Left kidney (tissue), 2 donors: ENCODE results near the gene OR10A2. TPM values are rescaled to one million over a fixed set of nuclear protein-coding genes. Genes with fewer than 3 reads are reported as not detected.
"Not testable (repeated sequence)": the region's sequence is repeated elsewhere in the genome, so short reads cannot be mapped to it uniquely, and the experiment has no call there.

Source experiments
- DNase-seq: peaks from one replicate; pipeline ENCODE4 v3.0.0-alpha.2; 2013
- polyA plus RNA-seq: library from polyadenylated mRNA; unstranded; fragments of 120-200 nt; gene quantifications from one replicate; pipeline ENCODE4 v1.2.1, GENCODE V29; 2013; ENCODE audit not compliant: insufficient read length

The OR10A2 gene
- polyA plus RNA-seq, 1 donor: 0.08 TPM

- not testable (repeated sequence) for DNase-seq
These were observed 24.9 kb downstream of the OR10A2 start for GRCh38 chr11:6887711-6888110.

GRCh38 chr11:6888830-6889229 is 26.0 kb downstream of the OR10A2 start:
- no peak for DNase-seq

- DNase-seq: no peak
These were observed 27.0 kb downstream of the OR10A2 start for GRCh38 chr11:6889835-6890234.

- DNase-seq: no peak
These were observed 29.5 kb downstream of the OR10A2 start, which contains the start of gene OR2D2 for GRCh38 chr11:6892400-6892799. Gene OR2D2 (minus strand): TSS chr11:6892500. CDS start chr11:6892500, 0 bp downstream.

- no peak for DNase-seq
These were observed 31.2 kb downstream of the OR10A2 start for GRCh38 chr11:6894097-6894496.

GRCh38 chr11:6895010-6895409 is 32.2 kb downstream of the OR10A2 start:
- no peak for DNase-seq

GRCh38 chr11:6898911-6899310 is 36.1 kb downstream of the OR10A2 start:
- no peak for DNase-seq

GRCh38 chr11:6900327-6900999 is 37.6 kb downstream of the OR10A2 start:
- no peak for DNase-seq

- not testable (repeated sequence) for DNase-seq
These were observed 41.9 kb downstream of the OR10A2 start for GRCh38 chr11:6904804-6905203.

- no peak for DNase-seq
These were observed 48.5 kb downstream of the OR10A2 start for GRCh38 chr11:6911378-6911777.

GRCh38 chr11:6911948-6912347 is 49.1 kb downstream of the OR10A2 start:
- no peak for DNase-seq

GRCh38 chr11:6919698-6920097 is 56.8 kb downstream of the OR10A2 start:
- no peak for DNase-seq

GRCh38 chr11:6920702-6921101 is 57.8 kb downstream of the OR10A2 start, which contains the start of gene OR2D3:
Gene OR2D3 (plus strand): TSS chr11:6921002. CDS start chr11:6921002, 0 bp downstream.
- no peak for DNase-seq

Other genes with a start within 250 kb of the OR10A2 start
- gene TPP1, start 243.6 kb upstream of the OR10A2 start, polyA plus RNA-seq: 121 TPM
- 36.1 TPM for gene DCHS1, start 207.2 kb upstream of the OR10A2 start, polyA plus RNA-seq
- 61.2 TPM for gene MRPL17, start 179.7 kb upstream of the OR10A2 start, polyA plus RNA-seq
- 0.07 TPM for gene OR2AG2, start 91.1 kb upstream of the OR10A2 start, polyA plus RNA-seq
- 0.10 TPM for gene OR2AG1, start 80.0 kb upstream of the OR10A2 start, polyA plus RNA-seq
- gene OR6A2, start 63.4 kb upstream of the OR10A2 start, polyA plus RNA-seq: 0.07 TPM
- not detected for gene OR10A5, start 17.4 kb upstream of the OR10A2 start, polyA plus RNA-seq
- gene OR10A4, start 13.6 kb downstream of the OR10A2 start, polyA plus RNA-seq: not detected
- not detected for gene OR2D2, start 29.4 kb downstream of the OR10A2 start, polyA plus RNA-seq
- not detected for gene OR2D3, start 57.9 kb downstream of the OR10A2 start, polyA plus RNA-seq
- 4.6 TPM for gene ZNF215, start 63.4 kb downstream of the OR10A2 start, polyA plus RNA-seq
- 14.0 TPM for gene ZNF214, start 157.3 kb downstream of the OR10A2 start, polyA plus RNA-seq
- 0.83 TPM for gene NLRP14, start 157.4 kb downstream of the OR10A2 start, polyA plus RNA-seq
- gene RBMXL2, start 225.9 kb downstream of the OR10A2 start, polyA plus RNA-seq: 0.07 TPM